NCI-H460 (cell line): ENCODE measurements around the gene MPDU1. TPM values are rescaled to one million over a fixed set of nuclear protein-coding genes. Genes with fewer than 3 reads are reported as not detected.

Experiments used
- small RNA-seq, 2 experiments: library from RNA; depleted of rRNA; stranded (forward); fragments of <200 nt; gene quantifications; one replicate each; pipeline ENCODE3, GENCODE V24; 2014
- total RNA-seq: library from RNA; depleted of rRNA; stranded (reverse); fragments of >200 nt; shearing (Covaris generic); gene quantifications from 2 replicates; pipeline ENCODE4 v1.2.3, GENCODE V29; 2014; rRNA removed

Gene MPDU1
- total RNA-seq, 1 experiment from 2014 or later, result 107 TPM

Small RNAs within 50 kb of the gene (small RNA-seq; reads per million reads assigned to genes)
- gene CD68 (0 reads per million in 2 experiments), gene RF00019 (0 reads per million in 2 experiments), gene SNORA48 (0 reads per million in 2 experiments), gene SNORD10 (0 reads per million in 2 experiments)

Other genes starting within 250 kb of the MPDU1 start
- gene ACAP1, start 247.3 kb upstream of the MPDU1 start, total RNA-seq, result 0.02 TPM in 1 of 2 replicates, not detected in the other
- gene KCTD11, start 231.7 kb upstream of the MPDU1 start, total RNA-seq, result 5.0 and 6.0 TPM in 2 replicates
- not detected in 2 replicates for gene TMEM95, start 228.7 kb upstream of the MPDU1 start, total RNA-seq
- gene TNK1, start 202.8 kb upstream of the MPDU1 start, total RNA-seq, result 3.5 and 3.9 TPM in 2 replicates
- 31.3 and 32.4 TPM in 2 replicates for gene PLSCR3, start 189.3 kb upstream of the MPDU1 start, total RNA-seq
- 107 and 202 TPM in 2 replicates for gene TMEM256, start 179.8 kb upstream of the MPDU1 start, total RNA-seq
- 5.5 and 6.2 TPM in 2 replicates for gene NLGN2, start 176.0 kb upstream of the MPDU1 start, total RNA-seq
- gene SPEM1, start 163.5 kb upstream of the MPDU1 start, total RNA-seq, result not detected in 2 replicates
- not detected in 2 replicates for gene SPEM2, start 158.2 kb upstream of the MPDU1 start, total RNA-seq
- gene SPEM3, start 155.0 kb upstream of the MPDU1 start, total RNA-seq, result not detected in 2 replicates
- 6.3 and 7.9 TPM in 2 replicates for gene TMEM102, start 148.4 kb upstream of the MPDU1 start, total RNA-seq
- gene FGF11, start 144.3 kb upstream of the MPDU1 start, total RNA-seq, result 1.2 TPM in 2 replicates
- 3.6 and 3.8 TPM in 2 replicates for gene CHRNB1, start 138.8 kb upstream of the MPDU1 start, total RNA-seq
- 14.7 and 15.3 TPM in 2 replicates for gene ZBTB4, start 104.2 kb upstream of the MPDU1 start, total RNA-seq
- not detected in 2 replicates for gene SLC35G6, start 102.4 kb upstream of the MPDU1 start, total RNA-seq
- gene POLR2A, start 99.5 kb upstream of the MPDU1 start, total RNA-seq, result 27.1 and 35.3 TPM in 2 replicates
- gene TNFSF12, start 34.8 kb upstream of the MPDU1 start, total RNA-seq, result 6.9 and 8.1 TPM in 2 replicates
- 0.63 and 1.4 TPM in 2 replicates for gene TNFSF13, start 25.1 kb upstream of the MPDU1 start, total RNA-seq
- gene SENP3, start 21.9 kb upstream of the MPDU1 start, total RNA-seq, result 92.2 and 102 TPM in 2 replicates
- 24.5 and 29.4 TPM in 2 replicates for gene CD68, start 4.2 kb upstream of the MPDU1 start, total RNA-seq
- 0.47 TPM in 1 of 2 replicates, not detected in the other for gene SOX15, start 6.2 kb downstream of the MPDU1 start, total RNA-seq
- 72.6 and 73.3 TPM in 2 replicates for gene FXR2, start 31.0 kb downstream of the MPDU1 start, total RNA-seq
- 51.5 and 53.9 TPM in 2 replicates for gene SAT2, start 44.0 kb downstream of the MPDU1 start, total RNA-seq
- 0.10 TPM in 1 of 2 replicates, not detected in the other for gene SHBG, start 46.3 kb downstream of the MPDU1 start, total RNA-seq
- gene ATP1B2, start 67.1 kb downstream of the MPDU1 start, total RNA-seq, result not detected in 2 replicates
- gene TP53, start 103.6 kb downstream of the MPDU1 start, total RNA-seq, result 44.4 and 46.2 TPM in 2 replicates
- gene WRAP53, start 104.6 kb downstream of the MPDU1 start, total RNA-seq, result 16.1 and 17.1 TPM in 2 replicates
- 0.14 and 0.35 TPM in 2 replicates for gene EFNB3, start 121.3 kb downstream of the MPDU1 start, total RNA-seq
- gene DNAH2, start 133.9 kb downstream of the MPDU1 start, total RNA-seq, result not detected in 2 replicates